HL-60/S4 treated with retinoic acid at 250 ng/mL for 4 days and 3 days (cell line): ENCODE data around the gene MEST.
"Not testable (repeated sequence)": the region's sequence is repeated elsewhere in the genome, so short reads cannot be mapped to it uniquely, and the experiment has no call there.

Experiments
- in situ Hi-C: fragments of 300-500 bp; cut with MboI; formaldehyde crosslinking; loops from 2 replicates; pipeline ENCODE4 v1.7.0; 2022; ENCODE audit warnings: low sequenced_read_pairs

Gene MEST, protein sequence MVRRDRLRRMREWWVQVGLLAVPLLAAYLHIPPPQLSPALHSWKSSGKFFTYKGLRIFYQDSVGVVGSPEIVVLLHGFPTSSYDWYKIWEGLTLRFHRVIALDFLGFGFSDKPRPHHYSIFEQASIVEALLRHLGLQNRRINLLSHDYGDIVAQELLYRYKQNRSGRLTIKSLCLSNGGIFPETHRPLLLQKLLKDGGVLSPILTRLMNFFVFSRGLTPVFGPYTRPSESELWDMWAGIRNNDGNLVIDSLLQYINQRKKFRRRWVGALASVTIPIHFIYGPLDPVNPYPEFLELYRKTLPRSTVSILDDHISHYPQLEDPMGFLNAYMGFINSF

DNA sequence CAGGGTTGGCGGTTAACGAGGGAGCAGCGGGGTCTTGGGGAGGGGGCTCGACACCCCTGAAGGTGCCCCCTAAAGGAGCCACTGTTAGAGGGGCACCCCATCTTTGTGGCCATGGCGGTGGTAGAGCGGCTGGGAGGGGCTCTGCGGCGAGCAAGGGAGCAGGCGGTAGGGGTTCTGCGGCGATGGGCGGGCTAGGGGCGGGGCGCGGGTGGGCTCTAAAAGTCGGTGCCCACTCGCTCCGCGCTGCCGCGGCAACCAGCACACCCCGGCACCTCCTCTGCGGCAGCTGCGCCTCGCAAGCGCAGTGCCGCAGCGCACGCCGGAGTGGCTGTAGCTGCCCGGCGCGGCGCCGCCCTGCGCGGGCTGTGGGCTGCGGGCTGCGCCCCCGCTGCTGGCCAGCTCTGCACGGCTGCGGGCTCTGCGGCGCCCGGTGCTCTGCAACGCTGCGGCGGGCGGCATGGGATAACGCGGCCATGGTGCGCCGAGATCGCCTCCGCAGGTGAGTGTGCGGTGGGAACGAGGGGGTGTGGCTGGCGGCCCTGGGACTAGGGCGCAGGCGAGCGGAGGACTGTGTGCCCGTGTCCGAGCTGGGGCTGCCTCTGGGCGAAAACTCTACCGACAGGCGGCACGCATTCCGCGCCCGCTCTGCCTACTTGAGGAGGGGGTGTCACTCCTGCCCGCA lies at the start of gene MEST:
Gene MEST (plus strand): TSS at position 245 of the 682 bp plus-strand sequence. CDS start 229 bp downstream, at position 474.
- in situ Hi-C loops: no loop called here

DNA sequence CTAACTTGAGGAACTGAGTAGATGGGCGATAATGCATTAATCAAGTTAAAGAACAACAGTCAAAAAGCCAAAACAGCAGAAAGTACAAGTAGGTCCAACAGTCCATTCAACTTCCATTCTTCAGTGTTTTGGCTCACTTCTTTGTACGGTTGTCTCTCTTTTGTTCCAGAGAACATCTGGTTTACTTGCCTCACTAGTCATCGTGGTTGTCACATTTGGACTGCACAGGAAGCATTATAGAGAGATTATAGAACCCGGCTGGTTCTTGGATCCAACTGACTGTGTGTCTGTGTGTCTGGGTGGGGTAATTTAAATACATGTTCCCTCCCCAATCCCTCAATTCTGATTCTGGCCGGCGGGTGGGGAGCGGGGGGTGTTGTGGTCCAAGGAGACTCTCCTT lies 49.3 kb upstream of the MEST start:
- in situ Hi-C loops: no loop called here

DNA sequence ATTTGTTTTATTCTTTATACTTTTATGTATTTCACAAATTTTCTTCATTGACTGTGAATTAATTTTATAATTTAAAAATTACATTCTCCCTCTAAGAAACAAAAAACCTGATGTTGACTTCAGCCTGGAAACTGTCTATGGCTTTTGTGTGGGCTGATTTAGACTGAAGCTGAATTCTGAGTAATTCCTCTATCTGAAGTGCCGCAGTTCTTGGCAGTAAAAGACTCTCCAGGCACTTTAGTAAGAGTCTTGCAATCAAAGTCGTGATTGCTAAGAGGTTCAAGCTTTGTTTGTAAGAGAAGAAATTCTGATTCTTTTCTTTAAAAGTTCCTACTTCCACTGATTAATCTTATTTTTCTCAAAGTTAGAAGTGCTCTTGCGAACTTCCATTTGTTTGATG lies 47.7 kb upstream of the MEST start:
- in situ Hi-C loops: no loop called here

DNA sequence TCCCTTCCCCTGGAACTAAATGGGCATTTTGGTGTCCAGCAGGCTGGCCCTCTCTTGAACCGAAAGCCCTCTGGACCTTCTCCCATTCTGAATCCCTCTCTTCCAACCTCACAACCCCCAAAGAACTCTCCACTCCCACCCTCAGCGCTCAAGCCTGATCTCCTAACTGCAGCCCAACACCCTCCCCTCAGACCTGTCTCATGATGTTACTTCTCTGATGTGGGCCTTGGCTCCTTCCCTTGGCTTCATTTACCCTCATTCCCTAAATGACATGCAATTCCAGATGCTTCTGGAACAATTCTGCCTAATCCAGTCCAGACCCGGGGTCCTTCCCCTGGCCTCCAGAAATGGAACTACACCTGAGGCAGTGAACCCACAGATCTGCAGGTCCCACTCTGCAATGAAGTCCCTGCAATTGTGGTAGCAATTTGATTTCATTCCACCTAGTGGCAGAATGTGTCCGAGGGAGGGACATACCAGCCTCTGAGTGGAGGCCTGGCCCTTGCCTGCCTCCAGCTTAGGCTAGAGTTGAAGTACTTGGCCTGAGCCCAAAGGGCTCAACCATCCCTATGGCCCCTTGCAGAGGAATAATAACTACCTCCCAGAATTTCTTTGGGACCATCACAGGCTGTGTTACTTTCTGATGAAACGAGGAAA lies 47.0 kb upstream of the MEST start:
- in situ Hi-C loops: no loop called here

DNA sequence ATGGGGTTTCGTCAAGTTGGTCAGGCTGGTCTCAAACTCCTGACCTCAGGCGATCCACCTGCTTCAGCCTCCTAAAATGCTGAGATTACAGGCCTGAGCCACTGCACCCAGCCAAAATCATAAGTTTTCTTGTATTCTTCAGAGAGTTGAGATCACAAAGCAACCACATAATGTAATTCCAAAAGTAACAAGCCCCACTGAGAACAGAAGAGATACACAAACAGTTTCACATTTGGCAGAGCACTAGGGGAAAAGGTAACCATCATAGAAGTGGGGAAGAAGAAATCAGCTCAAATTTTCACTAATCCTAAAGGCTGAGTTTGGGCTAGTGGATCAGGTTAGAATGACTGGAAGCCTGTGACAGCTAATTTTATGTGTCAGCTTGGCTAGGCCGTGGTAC lies 45.6 kb upstream of the MEST start:
- in situ Hi-C loops: no loop called here

DNA sequence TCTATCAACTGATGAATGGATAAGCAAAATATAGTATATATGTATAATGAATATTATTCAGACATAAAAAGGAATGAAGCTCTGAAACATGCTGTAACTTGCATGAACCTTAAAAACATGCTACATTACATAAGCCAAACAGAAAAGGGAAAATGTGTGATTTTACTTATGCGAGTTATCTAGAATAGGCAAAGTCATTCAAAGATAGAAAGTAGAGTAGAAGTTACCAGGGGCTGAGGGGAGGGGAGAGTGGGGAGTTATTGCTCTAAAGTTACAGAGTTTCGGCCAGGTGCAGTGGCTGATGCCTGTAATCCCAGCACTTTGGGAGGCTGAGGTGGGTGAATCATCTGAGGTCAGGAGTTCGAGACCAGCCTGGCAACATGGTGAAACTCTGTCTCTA lies 40.5 kb upstream of the MEST start:
- in situ Hi-C loops: not testable (repeated sequence)

DNA sequence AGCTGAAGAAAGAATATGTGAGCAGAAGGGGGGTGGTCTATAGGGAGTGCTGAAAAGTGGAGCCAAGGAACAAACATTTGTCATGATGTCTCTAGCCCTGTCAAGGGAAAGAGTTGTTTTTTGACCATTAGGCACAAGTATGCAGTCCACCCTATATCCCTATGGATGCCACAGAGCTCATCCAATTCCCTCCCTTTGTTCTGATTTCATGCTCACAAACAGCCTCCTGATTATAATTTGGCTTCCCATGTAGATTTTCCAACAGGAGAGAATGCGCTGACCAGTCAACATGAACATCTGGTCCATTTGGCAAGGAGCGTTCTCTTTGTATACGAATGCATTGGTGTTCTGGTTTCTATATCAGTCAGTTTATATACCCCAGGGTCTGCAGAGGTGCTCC lies 38.9 kb upstream of the MEST start:
- in situ Hi-C loops: no loop called here

DNA sequence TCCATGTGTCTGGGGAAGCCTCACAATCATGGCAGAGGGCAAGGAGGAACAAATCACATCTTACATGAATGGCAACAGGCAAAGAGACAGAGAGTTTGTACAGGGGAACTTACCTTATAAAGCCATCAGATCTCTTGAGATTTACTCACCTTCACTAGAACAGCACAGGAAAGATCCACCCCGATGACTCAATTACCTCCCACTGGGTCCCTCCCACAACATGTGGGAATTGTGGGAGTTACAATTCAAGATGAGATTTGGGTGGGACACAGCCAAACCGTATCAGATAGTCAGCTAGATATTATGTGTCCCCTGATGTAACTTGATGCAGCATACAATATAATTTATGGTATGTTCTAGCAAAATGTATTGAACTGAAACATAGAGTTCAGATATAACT lies 36.9 kb upstream of the MEST start:
- in situ Hi-C loops: no loop called here

DNA sequence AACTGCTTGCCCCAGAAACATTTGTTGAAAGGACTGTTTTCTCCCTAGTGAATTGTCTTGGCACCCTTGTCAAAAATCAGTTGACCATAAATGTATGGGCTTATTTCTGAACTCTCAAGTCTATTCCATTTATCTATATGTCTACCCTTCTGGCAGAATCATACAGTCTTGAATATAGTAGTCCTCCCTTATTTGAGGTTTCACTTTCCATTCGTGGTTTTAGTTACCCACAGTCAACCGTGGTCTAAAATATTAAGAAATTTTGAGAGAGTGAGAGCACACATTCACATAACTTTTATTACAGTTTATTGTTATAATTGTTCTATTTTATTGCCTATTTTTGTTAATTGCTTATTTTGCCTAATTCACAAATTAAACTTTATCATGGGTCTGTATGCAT lies 33.6 kb upstream of the MEST start:
- in situ Hi-C loops: no loop called here

DNA sequence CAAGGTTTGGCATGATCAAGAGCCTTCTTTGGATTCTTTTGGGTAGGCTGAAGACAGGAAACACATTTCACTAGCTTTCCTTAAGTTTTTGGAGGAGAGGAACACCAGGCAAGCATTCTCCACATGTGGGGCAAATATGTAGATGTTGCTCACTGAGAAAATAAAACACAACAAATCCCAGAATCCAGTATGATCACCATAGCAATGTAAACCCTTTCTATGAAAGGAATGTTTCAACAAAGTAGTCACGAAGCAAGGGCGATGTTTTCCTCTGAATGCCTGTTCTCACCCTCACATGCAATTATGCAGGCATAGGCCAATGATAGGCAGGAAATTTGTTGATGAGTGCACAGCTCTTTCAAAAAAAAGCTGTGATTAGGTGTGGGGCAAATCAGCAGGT lies 30.6 kb upstream of the MEST start:
- in situ Hi-C loops: no loop called here

DNA sequence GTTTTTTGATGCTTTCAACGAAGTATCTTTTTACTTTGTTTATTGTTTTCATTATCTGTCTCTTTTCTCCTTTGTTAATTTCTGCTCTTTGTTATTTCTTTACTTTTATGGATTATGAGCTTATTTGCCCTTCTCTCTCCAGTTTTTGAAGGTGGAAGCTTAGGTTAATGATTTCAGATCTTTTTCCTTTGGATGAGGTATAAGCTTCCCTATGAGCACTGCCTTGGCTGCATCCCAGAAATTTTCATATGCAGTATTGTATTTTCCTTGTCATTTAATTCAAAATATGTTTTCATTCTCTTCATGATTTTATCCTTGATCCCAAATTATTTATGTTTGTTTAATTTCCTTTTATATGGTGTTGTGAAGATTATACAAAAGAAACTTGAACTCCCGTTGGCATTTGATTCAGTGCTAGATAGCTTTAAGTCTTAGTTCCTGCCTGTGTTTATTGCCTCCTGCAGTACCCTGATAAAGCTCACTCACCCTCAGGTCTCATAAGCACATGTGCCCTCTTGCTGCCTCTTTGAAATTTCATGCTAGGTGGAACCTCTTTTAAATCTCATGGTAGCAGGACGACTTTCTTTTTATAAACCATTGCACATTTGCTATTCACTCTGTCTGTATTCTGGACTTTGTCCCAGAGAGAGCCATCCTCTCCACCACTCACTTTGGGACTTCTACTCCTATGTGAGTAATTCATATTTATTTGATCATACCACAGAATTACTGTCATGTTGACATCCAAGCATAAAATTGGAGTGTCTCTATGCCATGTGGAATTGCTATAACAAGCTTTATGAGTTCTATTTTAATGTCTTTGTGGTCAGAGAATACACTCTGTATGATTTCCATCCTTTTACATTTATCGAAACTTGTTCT lies 28.1 kb upstream of the MEST start:
- in situ Hi-C loops: no loop called here

DNA sequence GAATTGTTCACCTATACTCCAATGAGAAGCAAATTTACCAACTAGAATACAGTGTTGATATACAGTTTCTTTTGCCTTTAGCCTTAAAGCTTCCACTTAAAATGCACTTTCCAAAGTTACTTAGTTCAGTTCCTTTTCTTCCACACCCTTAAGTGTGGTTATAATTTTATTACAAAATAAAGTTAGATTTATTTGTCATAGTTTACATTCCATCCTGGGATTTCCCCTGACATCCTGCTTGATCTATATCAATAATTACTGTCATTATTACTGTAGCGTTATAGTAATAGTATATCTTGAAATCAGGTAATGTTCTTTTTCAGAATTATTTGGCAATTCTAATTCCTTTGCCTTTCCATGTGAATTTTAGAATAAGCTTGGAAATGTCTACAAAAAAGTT lies 23.3 kb upstream of the MEST start:
- in situ Hi-C loops: no loop called here

DNA sequence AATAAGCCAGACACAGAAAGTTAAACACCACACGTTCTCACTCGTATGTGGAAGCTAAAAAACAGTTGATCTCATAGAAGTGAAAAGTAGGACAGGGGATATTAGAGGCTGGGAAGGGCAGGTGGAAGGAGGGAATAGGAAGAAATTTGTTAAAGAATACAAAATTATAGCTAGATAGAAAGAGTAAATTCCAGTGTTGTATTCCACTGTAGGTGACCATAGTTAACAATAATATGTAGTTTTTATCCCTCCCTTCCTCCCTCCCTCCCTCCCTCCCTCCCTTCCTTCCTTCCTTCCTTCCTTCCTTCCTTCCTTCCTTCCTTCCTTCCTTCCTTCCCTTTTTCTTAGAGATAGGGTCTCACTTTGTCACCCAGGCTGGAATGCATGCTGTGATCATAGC lies 19.9 kb upstream of the MEST start:
- in situ Hi-C loops: no loop called here

DNA sequence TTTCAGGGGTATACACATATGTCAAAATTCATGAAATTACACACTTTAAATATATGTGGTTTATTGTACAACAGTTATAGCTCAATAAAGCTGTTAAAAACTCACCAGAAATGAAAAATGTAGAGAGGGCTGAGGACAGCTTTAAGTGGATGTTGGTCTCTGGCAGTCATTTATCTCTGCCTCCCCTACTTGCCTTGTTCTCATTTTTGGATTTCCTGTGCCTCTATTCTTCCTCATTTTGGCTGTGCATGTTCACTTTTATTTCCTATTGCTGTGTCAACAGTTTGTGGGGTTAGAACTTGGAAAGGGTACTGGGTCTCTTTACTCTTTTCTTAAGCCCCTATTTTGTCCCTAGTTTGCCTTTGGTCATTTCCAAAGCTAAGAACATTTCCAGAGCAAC lies 18.6 kb upstream of the MEST start:
- in situ Hi-C loops: no loop called here

DNA sequence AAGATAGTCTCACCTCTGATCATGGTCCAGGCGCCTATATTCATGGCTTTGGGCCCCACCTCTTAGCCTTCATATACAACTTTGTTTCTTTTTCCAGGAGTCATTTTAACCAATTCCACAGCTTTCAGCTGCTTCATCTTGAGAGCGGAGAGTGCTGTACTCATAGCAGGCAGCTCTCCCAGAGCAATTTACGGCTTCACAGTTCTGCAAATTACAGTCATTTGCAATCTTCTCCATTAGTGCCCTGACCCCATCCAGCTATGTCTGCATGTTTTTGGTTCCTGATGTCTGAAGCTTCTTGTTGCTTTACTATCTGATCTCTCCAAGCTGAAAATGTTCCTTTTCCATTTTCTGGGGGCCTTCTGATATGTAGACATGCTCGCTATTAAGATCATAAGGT lies 18.0 kb upstream of the MEST start:
- in situ Hi-C loops: no loop called here

DNA sequence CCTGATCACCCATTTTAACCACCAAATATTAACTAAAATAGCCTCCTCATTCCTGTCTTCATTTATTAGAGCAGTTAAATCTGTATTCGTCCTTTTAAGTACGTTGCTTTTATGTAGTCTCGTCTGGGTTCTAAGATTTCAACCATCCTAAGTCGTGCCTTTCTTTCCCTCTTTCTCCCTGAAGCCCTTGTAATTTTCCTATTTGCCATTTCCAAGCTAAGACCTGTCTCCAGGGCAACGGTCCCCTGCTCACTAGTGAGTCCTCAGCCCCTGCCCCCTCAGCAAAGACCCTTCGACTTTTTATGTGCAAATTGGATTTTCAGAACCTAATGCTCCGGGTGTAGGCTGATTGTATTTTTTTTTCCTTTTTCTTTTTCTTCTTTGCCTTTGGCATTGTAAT lies 16.1 kb upstream of the MEST start:
- in situ Hi-C loops: no loop called here

DNA sequence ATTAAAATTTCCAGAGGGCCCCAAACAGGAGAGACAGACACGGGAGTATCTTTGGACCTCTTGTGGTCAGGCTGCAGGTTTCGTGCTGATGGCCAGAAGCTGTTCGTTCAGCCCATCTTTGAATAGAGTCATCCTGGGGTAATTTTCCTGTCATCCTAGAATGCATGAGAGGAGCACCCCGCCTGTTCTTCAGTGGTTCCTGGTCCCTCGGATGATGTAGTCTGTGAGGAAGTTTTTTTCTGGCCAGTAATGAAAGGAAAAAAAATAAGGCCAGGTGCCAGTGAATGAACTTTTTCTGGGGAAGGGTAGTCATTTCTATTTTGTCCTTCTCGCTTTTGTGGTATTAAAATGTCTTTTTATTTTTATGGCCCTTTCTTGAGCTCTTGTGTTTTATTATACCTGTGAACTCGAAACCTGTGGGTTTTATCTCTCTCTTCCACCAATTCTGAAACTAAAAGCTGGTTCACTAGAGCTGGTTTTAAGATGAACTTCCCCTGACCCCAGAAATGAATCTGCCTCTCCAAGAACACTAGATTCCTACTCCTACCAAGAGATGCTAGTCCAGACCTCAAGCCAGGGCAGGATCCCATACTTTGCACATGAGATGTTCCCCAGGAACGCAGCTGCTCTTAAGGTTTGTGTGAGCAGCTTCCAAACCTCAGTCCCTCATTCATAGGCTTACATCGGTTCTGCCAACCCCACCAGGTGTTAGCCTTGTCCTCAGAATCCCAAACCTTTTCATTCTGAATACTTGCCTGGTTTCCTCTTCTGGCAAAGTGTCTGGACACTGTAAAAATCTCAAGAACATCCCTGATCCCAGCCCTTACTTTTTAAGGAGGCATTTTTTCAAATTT lies 15.4 kb upstream of the MEST start:
- in situ Hi-C loops: no loop called here

DNA sequence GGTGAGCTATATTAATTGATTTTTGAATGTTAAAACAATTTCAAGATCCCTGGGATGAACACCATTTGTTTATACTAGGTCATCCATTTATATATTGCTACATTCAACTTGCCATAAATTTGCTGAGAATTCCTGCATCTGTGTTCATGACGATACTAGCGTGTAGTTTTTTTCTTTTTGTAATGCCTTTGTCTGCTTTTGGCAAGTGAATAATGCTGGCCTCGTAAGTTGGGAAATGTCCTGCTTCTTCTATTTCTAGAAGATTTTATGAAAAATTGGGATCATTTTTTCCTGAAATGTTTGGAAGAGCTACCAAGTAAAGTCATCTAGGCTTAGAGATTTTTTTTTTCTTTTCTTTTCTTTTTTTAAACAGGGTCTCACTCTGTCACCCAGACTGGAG lies 12.9 kb upstream of the MEST start:
- in situ Hi-C loops: no loop called here

DNA sequence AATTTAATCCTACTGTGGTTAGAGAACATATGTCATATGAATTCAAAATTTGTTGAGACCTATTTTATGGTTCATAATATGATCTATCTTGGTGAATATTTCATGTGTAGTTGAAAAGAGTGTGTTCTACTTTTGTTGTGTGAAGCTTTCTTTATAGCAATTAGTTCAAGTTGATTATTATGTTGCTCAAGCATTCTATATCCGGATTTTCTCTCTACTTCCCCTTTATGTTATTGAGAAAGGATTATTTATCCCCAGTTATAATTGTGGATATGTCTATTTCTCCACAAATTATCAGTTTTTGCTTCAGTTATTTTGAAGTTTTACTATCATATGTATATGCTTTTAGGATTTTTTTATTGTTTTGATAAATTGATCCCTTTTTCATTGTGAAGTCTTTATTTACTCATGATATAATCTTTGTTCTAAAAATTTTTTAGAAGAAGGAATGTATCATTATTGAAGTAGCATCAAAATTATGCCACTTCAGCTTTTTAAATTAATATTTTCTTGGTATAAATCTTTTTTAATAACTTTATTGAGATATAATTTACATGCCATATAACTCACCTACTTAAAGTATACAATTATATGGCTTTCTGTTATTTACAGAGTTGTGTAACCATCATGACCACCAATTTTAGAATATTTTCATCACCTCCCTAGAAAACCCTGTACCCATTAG lies 12.0 kb upstream of the MEST start:
- in situ Hi-C loops: no loop called here

DNA sequence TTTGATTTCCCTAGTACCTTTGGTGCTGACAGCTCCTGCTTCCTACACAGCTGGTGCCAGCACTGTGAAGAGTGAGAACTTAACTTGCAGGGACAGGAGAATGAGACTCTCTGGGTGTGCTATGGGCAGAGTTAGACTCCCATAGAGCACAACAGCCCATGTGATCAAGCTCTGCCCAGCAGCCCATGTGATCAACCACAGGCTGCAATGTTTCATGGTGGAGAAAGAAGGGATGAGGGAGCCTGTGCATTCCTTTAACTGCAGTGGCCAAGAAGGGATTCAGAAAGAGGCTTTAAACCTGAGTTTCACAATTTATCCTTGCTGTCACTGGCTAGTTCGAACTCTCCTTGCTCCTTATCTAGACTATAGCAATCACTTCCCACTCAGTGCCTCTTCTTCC lies 10.0 kb upstream of the MEST start:
- in situ Hi-C loops: no loop called here
